Measurements from ENCODE around the gene SAMD4B.

DNA sequence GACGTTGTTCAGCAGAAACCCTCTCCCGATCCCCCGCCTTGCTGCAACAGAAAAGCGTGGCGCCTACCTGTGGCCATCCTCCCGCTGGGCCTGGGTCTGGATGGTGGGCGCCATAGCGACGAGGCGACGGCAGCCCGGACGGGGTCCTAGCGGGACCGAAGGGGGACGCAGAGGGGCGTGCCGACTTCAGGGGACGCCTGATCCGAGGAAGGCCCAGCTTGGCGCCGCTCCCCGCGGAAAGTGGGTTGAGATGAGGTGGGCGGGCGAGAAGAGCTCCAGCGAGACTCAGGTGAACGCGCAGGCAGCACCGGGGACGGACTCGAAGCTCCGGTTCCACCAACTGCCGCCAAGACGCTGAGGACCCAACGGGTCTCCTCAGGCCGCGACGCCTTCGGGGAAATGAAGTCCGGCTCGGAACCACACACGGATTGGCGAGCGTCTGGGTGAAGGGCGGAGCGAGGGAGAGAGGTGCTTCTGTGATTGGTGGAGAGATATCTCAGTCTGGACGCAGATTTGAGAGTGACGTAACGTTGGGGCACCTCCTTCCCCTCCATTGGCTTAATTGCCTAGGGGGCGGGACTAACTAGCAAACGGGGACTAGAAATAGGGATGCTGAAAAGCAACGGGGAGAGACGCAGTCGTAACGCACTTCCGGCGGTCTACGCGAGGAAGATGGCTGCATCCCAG lies 48.7 kb downstream of the SAMD4B start, which contains the start of the genes MED29 and PAF1:
- TF ChIP-seq EZH2 (IDR thresholded peaks at IDR 0.05) (no peak), POLR2AphosphoS5 (IDR thresholded peaks at IDR 0.05; ENCODE audit: borderline replicate concordance, low read depth, low read length) (peak; percentile 97)
